Liver (tissue), 9 donors: ENCODE measurements around the gene CRACDL. TPM values are rescaled to one million over a fixed set of nuclear protein-coding genes. Genes with fewer than 3 reads are reported as not detected.

ENCODE experiments used
- DNase-seq: peaks from one replicate; pipeline ENCODE4 v3.0.0-alpha.2; 2017; ENCODE audit warnings: low spot score
- H3K27ac ChIP-seq, 2 donors: one replicate each; pipeline ENCODE4 v1.7.0; 2013; ENCODE audit warnings: inconsistent platforms in 2 of 2, low read length in 2 of 2, control low read depth in 1 of 2, low read depth in 1 of 2, mild to moderate bottlenecking in 1 of 2
- H3K27me3 ChIP-seq, 4 donors: one replicate each; pipeline versions ENCODE4 v1.6.1 to v1.7.0; 2013; ENCODE audit warnings: low read length in 3 of 4, inconsistent platforms in 1 of 4, mild to moderate bottlenecking in 1 of 4, moderate library complexity in 1 of 4; ENCODE audit not compliant: control insufficient read depth in 4 of 4, insufficient read depth in 4 of 4
- H3K36me3 ChIP-seq, 4 donors: one replicate each; pipeline versions ENCODE4 v1.6.1 to v1.7.0; 2013; ENCODE audit warnings: low read length in 3 of 4, mild to moderate bottlenecking in 3 of 4, low read depth in 1 of 4, moderate library complexity in 1 of 4; ENCODE audit not compliant: control insufficient read depth in 4 of 4, insufficient read depth in 3 of 4
- H3K4me1 ChIP-seq, 4 donors: one replicate each; pipeline versions ENCODE4 v1.6.1 to v1.7.0; 2013; ENCODE audit warnings: low read length in 3 of 4, mild to moderate bottlenecking in 3 of 4, moderate library complexity in 1 of 4; ENCODE audit not compliant: control insufficient read depth in 4 of 4, insufficient read depth in 4 of 4
- H3K4me3 ChIP-seq, 3 donors: one replicate each; pipeline versions ENCODE4 v1.6.1 to v1.7.0; 2013; ENCODE audit warnings: low read length in 3 of 3, control low read depth in 1 of 3, low read depth in 1 of 3, mild to moderate bottlenecking in 1 of 3
- H3K9ac ChIP-seq, 2 donors: one replicate each; pipeline ENCODE4 v1.7.0; 2013; ENCODE audit warnings: low read length in 2 of 2, mild to moderate bottlenecking in 2 of 2, moderate library complexity in 2 of 2, control low read depth in 1 of 2, low read depth in 1 of 2
- H3K9me3 ChIP-seq, 4 donors: one replicate each; pipeline versions ENCODE4 v1.6.1 to v1.7.0; 2013; ENCODE audit warnings: low read length in 3 of 4; ENCODE audit not compliant: control insufficient read depth in 4 of 4
- ATF3 ChIP-seq: IDR thresholded peaks from 2 replicates; pipeline ENCODE4 v1.6.1; 2016; ENCODE audit warnings: antibody characterized with exemption
- CTCF ChIP-seq: fragments of 150-350 bp; IDR thresholded peaks from 2 replicates; pipeline ENCODE4 v1.5.1; 2017; ENCODE audit warnings: improper control_type of control experiment, low read depth, low read length; ENCODE audit not compliant: missing input control
- FOXA1 ChIP-seq: IDR thresholded peaks from 2 replicates; pipeline ENCODE4 v1.6.1; 2016; ENCODE audit warnings: antibody characterized with exemption
- FOXA2 ChIP-seq: IDR thresholded peaks from 2 replicates; pipeline ENCODE4 v1.6.1; 2016; ENCODE audit warnings: antibody characterized with exemption
- GABPA ChIP-seq, 2 donors: IDR thresholded peaks in 1 of 2; conservative IDR thresholded peaks in 1 of 2; 2 replicates each; pipeline ENCODE4 v1.6.1; 2016; ENCODE audit warnings: antibody characterized with exemption in 2 of 2, mild to moderate bottlenecking in 1 of 2, moderate library complexity in 1 of 2
- HNF4A ChIP-seq, 2 donors: conservative IDR thresholded peaks; 2 replicates each; pipeline ENCODE4 v1.6.1; 2016; ENCODE audit warnings: antibody characterized with exemption in 2 of 2, mild to moderate bottlenecking in 2 of 2
- HNF4G ChIP-seq: IDR thresholded peaks from 2 replicates; pipeline ENCODE4 v1.6.1; 2016; ENCODE audit warnings: antibody characterized with exemption
- JUND ChIP-seq, 2 donors: IDR thresholded peaks; 2 replicates each; pipeline ENCODE4 v1.6.1; 2016; ENCODE audit warnings: antibody characterized with exemption in 2 of 2
- MAX ChIP-seq: IDR thresholded peaks from 2 replicates; pipeline ENCODE4 v1.6.1; 2016; ENCODE audit warnings: antibody characterized with exemption
- NR2F2 ChIP-seq: IDR thresholded peaks from 2 replicates; pipeline ENCODE4 v1.6.1; 2016; ENCODE audit warnings: antibody characterized with exemption
- RAD21 ChIP-seq, 2 donors: IDR thresholded peaks; 2 replicates each; pipeline ENCODE4 v1.6.1; 2016; ENCODE audit warnings: antibody characterized with exemption in 2 of 2, mild to moderate bottlenecking in 2 of 2
- REST ChIP-seq: IDR thresholded peaks from 2 replicates; pipeline ENCODE4 v1.6.1; 2016; ENCODE audit warnings: antibody characterized with exemption, mild to moderate bottlenecking
- RXRA ChIP-seq, 2 donors: IDR thresholded peaks; 2 replicates each; pipeline ENCODE4 v1.6.1; 2017 to 2018; ENCODE audit warnings: antibody characterized with exemption in 2 of 2, mild to moderate bottlenecking in 1 of 2
- SP1 ChIP-seq: IDR thresholded peaks from 2 replicates; pipeline ENCODE4 v1.6.1; 2018; ENCODE audit warnings: antibody characterized with exemption, mild to moderate bottlenecking
- YY1 ChIP-seq: IDR thresholded peaks from 2 replicates; pipeline ENCODE4 v1.6.1; 2016; ENCODE audit warnings: antibody characterized with exemption, mild to moderate bottlenecking
- ZBTB33 ChIP-seq: IDR thresholded peaks from 2 replicates; pipeline ENCODE4 v1.6.1; 2016; ENCODE audit warnings: antibody characterized with exemption
- WGBS: extraction: QIAGEN DNeasy Blood & Tissue Kit; methylation state at CpG from one replicate; pipeline ENCODE4 v1.1.7; 2013; 5-methylcytosine and 5-hydroxymethylcytosine counted together
- polyA plus RNA-seq, 2 donors: library from polyadenylated mRNA; stranded (reverse) in 1 of 2; unstranded in 1 of 2; fragments of 200-250 nt in 1 of 2; fragments of >200 nt in 1 of 2; fragmentation: Nextera tagmentation in 1 of 2; extraction: Ambion mirVana in 1 of 2; gene quantifications; one replicate each; pipeline versions ENCODE4 v1.2.1 to v1.2.3, GENCODE V29; 2013 to 2015
- total RNA-seq, 2 donors: library from RNA; depleted of rRNA; stranded (reverse); fragments of >200 nt; gene quantifications; one replicate each; pipeline ENCODE4 v1.2.3, GENCODE V29; 2014
- donor health status: healthy.
- donor health status: healthy.
- donor health status: healthy.
- donor health status: healthy.
- donor health status: healthy.

The CRACDL gene
- total and polyA plus RNA-seq, 4 donors: 0.13 to 0.46 (median 0.29) TPM

GRCh38 chr2:98892871-98893270 is 43.2 kb downstream of the CRACDL start:
- Histone ChIP-seq H3K27me3 (no peaks in the 10 kb centered on the region), H3K4me3 (no peak overlapping the region), H3K4me1 (no peaks in the 10 kb centered on the region), H3K27ac (no peak overlapping the region), H3K36me3 (no peaks in the 10 kb centered on the region), H3K9me3 (peaks cover 0 to 2% (median 0%) of the 10 kb centered on the region in 4 donors), H3K9ac (no peak overlapping the region)
- 89% methylated on average over 6 of the region's 6 CpGs for WGBS
- TF ChIP-seq YY1 (no peak), RAD21 (IDR thresholded peaks at IDR 0.05) (no peak), REST (no peak)
- no peak for DNase-seq

- TF ChIP-seq ZBTB33 (no peak), RXRA (IDR thresholded peaks at IDR 0.05) (no peak), NR2F2 (no peak), HNF4A (conservative IDR thresholded peaks at IDR 0.05) (no peak), RAD21 (IDR thresholded peaks at IDR 0.05) (no peak), MAX (no peak), JUND (IDR thresholded peaks at IDR 0.05) (no peak), CTCF (no peak), FOXA2 (no peak), SP1 (no peak), GABPA (IDR thresholded peaks at IDR 0.05 in 1 of 2, conservative IDR thresholded peaks at IDR 0.05 in 1 of 2) (no peak), FOXA1 (no peak), REST (no peak), ATF3 (no peak), HNF4G (no peak)
- no peak overlapping the region for H3K4me3 ChIP-seq
- no peak for DNase-seq
- no peaks in the 10 kb centered on the region for H3K27me3 ChIP-seq
- WGBS: 87% methylated on average over 1 of the region's 1 CpG
- H3K27ac ChIP-seq: no peak overlapping the region
- H3K9ac ChIP-seq: no peak overlapping the region
- no peaks in the 10 kb centered on the region for H3K4me1 ChIP-seq
- H3K9me3 ChIP-seq: peaks cover 0 to 11% (median 4%) of the 10 kb centered on the region in 4 donors
- H3K36me3 ChIP-seq: no peaks in the 10 kb centered on the region
Measured at GRCh38 chr2:98891591-98891990, 44.4 kb downstream of the CRACDL start.
